Nucleus accumbens (tissue), 56 donors: ENCODE data around the gene OR51V1.

Source experiments
- DNase-seq, 56 donors: peaks; one replicate each; lab custom pipeline; 2025; lab: John Stamatoyannopoulos, UW

Gene OR51V1

DNA sequence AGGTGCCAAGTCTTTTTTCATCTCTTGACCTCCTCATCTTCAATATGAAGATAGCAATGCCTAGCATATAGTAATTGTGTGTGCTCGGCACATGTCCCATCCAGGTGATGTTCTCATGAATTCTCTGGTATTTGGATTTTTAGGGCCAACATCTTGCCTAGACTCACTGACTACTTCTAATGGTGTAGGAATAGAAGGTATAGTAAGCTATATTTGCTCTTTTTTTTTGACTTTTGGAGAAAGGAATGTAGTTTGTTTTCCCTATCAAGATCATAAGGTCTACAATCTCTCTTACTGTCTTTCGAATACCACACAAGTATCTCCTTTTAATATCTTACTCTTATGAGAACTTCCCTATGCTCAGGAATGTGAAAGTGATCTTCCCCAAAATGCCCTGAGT lies 30.6 kb upstream of the OR51V1 start:
- no peak for DNase-seq

GRCh38 chr11:5230266-5230665 lies 29.8 kb upstream of the OR51V1 start:
- no peak for DNase-seq

DNA sequence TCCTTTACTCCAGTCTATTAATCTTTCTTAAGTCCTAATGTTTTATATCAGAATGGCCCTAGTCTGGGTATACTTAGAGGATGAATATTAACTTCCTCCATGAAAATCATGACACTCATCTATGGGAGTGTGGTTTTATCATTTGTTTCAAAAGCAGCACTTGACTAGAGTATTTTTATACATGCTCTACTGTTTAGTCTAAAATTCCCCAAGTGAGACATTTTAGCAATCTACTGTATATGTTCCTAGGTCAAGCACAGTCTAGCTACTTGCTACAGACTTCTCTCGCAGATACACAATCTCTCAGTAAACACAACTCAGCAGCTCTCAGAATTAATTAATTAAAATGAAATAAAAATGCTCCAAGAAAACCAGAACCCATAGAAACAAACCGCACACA lies 29.3 kb upstream of the OR51V1 start:
- DNase-seq: no peak

DNA sequence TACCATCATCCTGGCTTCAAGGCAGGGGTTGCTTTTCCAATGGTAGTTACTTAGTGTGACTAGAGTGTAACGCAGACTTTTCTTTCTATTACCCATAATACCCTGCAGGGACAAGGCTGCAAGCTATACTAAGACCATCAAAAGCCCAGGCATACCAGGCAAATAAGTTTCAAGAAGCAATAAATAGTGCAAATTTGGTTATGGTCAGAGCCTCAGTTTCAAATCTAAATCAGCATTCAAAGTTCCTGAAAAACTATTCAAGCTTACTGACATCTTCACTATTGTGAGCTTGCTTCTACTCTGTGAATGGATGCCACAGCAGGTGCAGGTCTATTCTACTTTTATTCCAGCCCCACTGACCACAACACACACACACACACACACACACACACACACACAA lies 28.9 kb upstream of the OR51V1 start:
- DNase-seq: no peak

DNA sequence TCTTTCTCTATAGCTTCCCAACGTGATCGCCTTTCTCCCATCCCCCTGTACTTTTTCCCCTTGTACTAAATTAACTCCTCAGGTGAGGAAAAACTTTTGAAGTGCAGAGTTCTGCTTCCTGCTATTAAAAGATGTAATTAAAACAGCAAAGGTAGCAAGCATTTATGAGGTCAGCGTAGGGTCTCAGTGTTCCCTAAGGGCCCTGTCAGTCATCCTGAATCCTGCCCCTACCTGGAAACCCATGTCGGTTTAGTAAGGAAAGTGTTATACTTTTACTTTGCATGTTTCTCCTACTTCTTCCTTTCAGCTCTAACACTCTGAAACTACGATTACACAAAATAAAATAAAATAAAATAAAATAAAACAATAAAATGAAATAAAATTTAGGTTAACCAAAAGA lies 27.6 kb upstream of the OR51V1 start:
- DNase-seq: no peak

DNA sequence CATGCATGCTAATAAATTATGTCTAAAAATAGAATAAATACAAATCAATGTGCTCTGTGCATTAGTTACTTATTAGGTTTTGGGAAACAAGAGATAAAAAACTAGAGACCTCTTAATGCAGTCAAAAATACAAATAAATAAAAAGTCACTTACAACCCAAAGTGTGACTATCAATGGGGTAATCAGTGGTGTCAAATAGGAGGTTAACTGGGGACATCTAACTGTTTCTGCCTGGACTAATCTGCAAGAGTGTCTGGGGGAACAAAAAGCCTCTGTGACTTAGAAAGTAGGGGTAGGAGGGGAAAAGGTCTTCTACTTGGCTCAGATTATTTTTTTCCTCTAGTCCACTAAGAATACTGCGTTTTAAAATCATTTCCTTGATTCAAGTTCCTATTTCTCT lies 27.2 kb upstream of the OR51V1 start:
- no peak for DNase-seq

GRCh38 chr11:5226732-5227310 lies 26.3 kb upstream of the OR51V1 start, which contains the start of gene HBB:
TSS of gene HBB (minus strand) at chr11:5227071. CDS start at chr11:5227021, 50 bp downstream.
- no peak for DNase-seq

DNA sequence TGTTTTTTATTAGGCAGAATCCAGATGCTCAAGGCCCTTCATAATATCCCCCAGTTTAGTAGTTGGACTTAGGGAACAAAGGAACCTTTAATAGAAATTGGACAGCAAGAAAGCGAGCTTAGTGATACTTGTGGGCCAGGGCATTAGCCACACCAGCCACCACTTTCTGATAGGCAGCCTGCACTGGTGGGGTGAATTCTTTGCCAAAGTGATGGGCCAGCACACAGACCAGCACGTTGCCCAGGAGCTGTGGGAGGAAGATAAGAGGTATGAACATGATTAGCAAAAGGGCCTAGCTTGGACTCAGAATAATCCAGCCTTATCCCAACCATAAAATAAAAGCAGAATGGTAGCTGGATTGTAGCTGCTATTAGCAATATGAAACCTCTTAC lies 25.0 kb upstream of the OR51V1 start:
- no peak for DNase-seq

- DNase-seq: no peak
Observed at GRCh38 chr11:5224538-5225479, 24.3 kb upstream of the OR51V1 start.

GRCh38 chr11:5223686-5224085 lies 23.2 kb upstream of the OR51V1 start:
- DNase-seq: no peak

GRCh38 chr11:5223146-5223545 lies 22.7 kb upstream of the OR51V1 start:
- DNase-seq: no peak

- DNase-seq: no peak
Observed at GRCh38 chr11:5210376-5210885, 9.9 kb upstream of the OR51V1 start.

DNA sequence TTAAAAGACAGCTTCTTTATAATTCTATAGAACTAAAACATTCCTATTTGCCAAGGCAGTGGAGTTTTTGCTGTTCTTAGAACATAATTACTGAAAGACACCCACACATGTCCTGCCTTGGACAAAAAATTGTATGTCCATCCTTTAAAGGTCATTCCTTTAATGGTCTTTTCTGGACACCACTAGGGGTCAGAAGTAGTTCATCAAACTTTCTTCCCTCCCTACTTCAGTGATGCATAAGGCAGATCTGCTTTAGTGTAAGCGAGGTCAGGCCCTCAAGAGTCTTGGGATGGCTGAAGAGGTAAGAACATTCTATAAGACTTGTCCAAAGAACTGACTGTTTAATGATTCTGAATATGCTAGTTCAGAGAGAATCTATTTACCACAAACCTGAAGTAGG lies 4.3 kb upstream of the OR51V1 start:
- DNase-seq: no peak

DNA sequence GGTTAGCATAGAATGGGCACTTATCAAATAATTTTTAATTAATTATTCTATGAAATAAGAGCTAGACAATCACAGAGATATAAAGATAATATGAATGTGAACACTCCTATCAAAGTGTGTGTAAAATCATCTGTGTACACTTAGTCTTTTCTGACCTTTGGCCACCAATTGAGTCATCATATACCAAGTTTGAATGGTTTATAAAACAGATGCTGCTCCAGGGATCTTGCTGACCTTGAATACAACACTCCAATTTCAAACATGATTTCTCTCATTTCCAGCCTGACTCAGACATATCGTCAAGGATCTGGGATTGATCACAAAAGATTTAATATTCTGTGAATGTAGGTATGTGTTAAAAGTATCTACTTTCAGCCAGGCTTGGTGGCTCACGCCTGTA lies 2.9 kb upstream of the OR51V1 start:
- no peak for DNase-seq

- DNase-seq: no peak
Observed at GRCh38 chr11:5198285-5198684, 2.2 kb downstream of the OR51V1 start.

- no peak for DNase-seq
Observed at GRCh38 chr11:5197536-5197935, 2.9 kb downstream of the OR51V1 start.

GRCh38 chr11:5196731-5197130 lies 3.8 kb downstream of the OR51V1 start:
- DNase-seq: no peak

- no peak for DNase-seq
Observed at GRCh38 chr11:5196067-5196466, 4.4 kb downstream of the OR51V1 start.

- no peak for DNase-seq
Observed at GRCh38 chr11:5192738-5193137, 7.7 kb downstream of the OR51V1 start.

GRCh38 chr11:5188201-5188600 lies 12.3 kb downstream of the OR51V1 start:
- DNase-seq: no peak

DNA sequence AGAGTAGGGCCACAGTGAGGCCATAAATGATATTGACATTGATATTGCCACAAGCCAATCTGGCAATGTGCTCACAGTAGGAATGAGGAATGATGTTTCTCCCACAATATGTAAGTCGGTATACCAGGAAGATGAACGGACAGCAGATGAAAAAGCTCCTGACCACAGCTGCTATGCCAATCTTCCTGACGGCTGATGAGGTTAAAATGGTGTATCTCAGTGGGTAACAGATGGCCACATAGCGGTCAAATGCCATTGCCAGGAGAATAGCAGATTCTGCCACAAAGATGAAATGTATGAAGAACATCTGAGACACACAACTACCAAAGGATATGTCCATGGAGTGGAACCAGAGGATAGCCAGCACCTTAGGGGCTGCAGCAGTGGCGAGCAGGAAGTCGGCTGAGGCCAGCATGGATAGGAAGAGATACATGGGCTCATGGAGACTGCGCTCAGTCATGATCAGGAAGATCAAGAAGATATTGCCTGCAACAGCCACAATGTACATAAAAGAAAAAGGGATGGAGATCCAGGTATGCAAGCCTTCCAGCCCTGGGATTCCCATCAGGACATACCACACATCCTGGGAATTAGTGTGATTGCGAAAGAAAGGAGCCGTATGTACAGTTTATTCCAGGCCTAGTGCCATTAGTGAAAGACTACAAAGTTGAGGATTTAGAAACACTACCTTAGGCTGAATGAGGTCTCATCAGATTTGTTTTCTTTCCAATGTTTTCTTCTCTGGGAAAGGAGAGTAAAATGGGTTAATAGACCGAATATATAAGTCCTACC lies 22.2 kb downstream of the OR51V1 start:
- DNase-seq: no peak
